Subcutaneous adipose tissue (tissue), 4 donors: ENCODE data around the gene DHRS12. TPM values are rescaled to one million over a fixed set of nuclear protein-coding genes. Genes with fewer than 3 reads are reported as not detected.

Experiments
- CTCF ChIP-seq: fragments of 450-650 bp; IDR thresholded peaks from one replicate; pipeline ENCODE4 v1.5.1; 2016; ENCODE audit warnings: low read depth, mild to moderate bottlenecking, control low read depth, antibody characterized with exemption, moderate library complexity
- total RNA-seq, 4 donors: library from RNA; depleted of rRNA; stranded (reverse); fragments of >200 nt; gene quantifications; one replicate each; pipeline ENCODE4 v1.1.0, GENCODE V29; 2016

DHRS12 gene
- total RNA-seq, 4 donors from 2014 or later, result 22.3 to 47.8 (median 29.1) TPM

- TF ChIP-seq CTCF, result no peak
Observed at GRCh38 chr13:51819544-51819943, 15.6 kb upstream of the DHRS12 start.

DNA sequence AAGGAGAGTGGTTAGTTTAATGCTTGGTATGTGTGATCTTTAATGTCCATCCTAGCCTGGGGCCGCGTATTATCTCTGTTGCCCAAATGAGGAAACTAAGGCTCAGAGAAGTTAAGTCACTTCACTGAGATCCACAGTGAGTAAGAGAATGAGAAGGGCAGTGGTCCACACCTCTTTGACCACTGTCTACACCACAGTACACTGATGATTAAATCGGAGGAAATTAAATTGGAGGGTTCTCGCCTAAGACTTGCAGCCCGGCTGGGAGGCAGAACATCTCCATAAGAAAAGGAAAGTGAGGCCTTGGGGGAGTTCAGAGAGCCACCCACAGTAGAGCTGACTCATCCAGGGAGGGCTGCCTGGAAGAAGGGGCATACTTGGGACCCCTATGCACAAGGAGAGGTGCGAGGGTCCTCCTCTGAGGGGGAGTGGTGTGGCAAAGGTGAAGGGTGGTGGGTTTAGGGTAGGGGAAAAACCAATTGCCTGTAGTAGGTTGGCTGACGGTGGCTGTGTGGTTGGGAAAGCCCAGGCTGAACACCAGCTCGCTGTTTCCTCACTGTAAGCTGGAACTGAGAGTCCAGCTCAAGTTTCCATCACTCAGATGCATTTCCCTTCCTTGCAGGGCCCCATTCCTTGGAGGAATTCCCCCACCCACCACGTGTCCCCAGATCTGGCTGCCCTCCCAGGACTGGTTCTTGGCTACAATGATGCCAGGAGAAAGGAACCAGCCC, 15.0 kb upstream of the DHRS12 start:
- TF ChIP-seq CTCF, result no peak

DNA sequence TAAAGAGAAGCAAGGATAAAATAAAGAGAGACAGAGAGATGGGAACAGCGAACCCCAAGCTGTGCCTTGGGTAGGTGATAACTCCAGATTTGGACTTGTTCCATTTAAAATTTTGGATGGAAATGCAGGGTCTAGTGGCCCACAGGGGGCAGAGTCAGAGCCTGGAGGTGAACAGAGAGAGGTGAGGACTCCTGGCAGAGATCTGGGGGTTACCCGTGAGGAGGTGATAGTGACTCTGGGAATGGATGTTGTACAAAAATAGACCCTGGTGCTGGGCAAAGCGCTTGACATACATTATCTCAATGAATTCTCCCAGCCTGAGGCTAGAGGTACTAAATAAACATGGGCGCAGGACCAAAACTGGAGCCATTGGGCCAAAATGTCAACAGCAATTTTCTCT, 14.3 kb upstream of the DHRS12 start:
- no peak for TF ChIP-seq CTCF

DNA sequence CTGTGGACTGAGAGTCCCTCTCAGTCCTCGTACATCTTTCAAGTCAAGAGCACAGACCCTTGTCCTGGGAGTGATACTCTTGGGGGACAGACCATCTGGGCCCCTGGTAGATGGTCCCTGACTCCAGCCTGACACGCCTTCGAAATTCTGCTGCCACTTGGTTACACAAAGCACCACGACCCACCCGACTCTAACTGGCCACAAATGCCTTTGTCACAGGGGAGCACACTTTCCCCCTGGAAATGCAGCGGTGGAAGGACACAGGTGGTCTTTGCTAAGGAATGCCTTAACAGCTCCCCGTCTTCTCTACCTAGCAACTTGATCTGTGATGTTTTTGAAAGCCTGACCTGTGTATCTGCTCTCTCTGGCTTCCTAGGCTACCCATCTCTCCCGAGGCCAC, 13.8 kb upstream of the DHRS12 start:
- no peak for TF ChIP-seq CTCF

DNA sequence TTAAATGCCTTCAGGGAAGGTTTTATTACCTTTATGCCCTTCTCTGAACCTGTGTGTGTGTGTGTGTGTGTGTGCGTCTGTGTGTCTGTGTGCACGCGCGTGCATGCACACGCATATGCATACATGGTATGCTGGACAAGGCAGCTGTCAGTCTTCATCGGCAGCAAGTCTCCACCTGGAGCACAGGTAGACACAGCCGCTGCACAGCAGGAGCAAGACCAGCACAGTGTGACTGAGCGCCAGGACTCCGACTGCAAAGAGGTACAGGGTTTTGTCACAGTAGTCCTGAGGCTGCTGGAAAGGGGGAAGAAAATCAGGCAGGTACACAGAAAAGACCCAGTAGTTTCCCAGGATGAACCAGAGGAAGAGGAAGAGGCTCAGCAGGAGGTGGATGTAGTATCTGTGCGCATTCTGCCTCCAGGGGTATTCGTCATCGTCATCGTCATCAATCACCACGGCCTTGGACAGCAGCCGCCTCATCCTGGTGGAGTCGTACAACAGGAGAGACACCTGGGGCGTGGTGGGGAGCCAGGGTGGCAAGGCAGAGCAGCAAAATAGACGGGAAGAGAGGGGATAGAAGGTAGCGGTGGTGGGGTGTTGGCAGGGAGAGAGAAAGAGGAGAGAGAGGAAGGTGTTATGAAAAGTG, 12.8 kb upstream of the DHRS12 start:
- no peak for TF ChIP-seq CTCF

GRCh38 chr13:51815848-51816247, 11.9 kb upstream of the DHRS12 start:
- TF ChIP-seq CTCF, result no peak

GRCh38 chr13:51814825-51815650, 11.1 kb upstream of the DHRS12 start:
- no peak for TF ChIP-seq CTCF
